HepG2 (cell line): ENCODE data around the gene EFCAB8. TPM values are rescaled to one million over a fixed set of nuclear protein-coding genes. Genes with fewer than 3 reads are reported as not detected.

Source experiments
- ARNT ChIP-seq: fragments of 450-650 bp; IDR thresholded peaks from 2 replicates; pipeline ENCODE4 v1.6.1; 2017
- DPF2 ChIP-seq: sonication (generic); formaldehyde crosslinking; IDR thresholded peaks from 2 replicates; pipeline ENCODE4 v1.4.0; 2020; ENCODE audit warnings: mild to moderate bottlenecking, low read depth, missing genetic modification reagents, borderline replicate concordance
- FOXP1 ChIP-seq, 2 experiments: fragments of 450-650 bp in 1 of 2; IDR thresholded peaks; 2 replicates each; pipeline ENCODE4 v1.6.1; 2017 to 2018; ENCODE audit warnings: antibody characterized with exemption in 1 of 2
- HNRNPH1 ChIP-seq: fragments of 200-400 bp; formaldehyde crosslinking; optimal IDR thresholded peaks from 2 replicates; pipeline ENCODE3; 2017; ENCODE audit warnings: mild to moderate bottlenecking, low read depth, low read length
- HOXA7 ChIP-seq: sonication (generic); formaldehyde crosslinking; IDR thresholded peaks from 2 replicates; pipeline ENCODE4 v1.8.1; 2022; ENCODE audit warnings: mild to moderate bottlenecking, missing genetic modification reagents, moderate library complexity
- THYN1 ChIP-seq: sonication (generic); formaldehyde crosslinking; IDR thresholded peaks from 2 replicates; pipeline ENCODE4 v1.8.1; 2023; ENCODE audit warnings: low read depth, mild to moderate bottlenecking, moderate library complexity, missing genetic modification reagents, borderline replicate concordance
- ZBTB7A ChIP-seq: sonication (generic); formaldehyde crosslinking; IDR thresholded peaks from 2 replicates; pipeline ENCODE4 v1.8.0; 2022; ENCODE audit warnings: mild to moderate bottlenecking, missing genetic modification reagents
- ZBTB8A ChIP-seq: sonication (generic); formaldehyde crosslinking; IDR thresholded peaks from 2 replicates; pipeline ENCODE4 v1.4.0; 2020; ENCODE audit warnings: mild to moderate bottlenecking, low read depth, missing genetic modification reagents, borderline replicate concordance
- ZFYVE20 ChIP-seq: sonication (generic); formaldehyde crosslinking; IDR thresholded peaks from 2 replicates; pipeline ENCODE4 v1.8.0; 2023; ENCODE audit warnings: low read depth, mild to moderate bottlenecking, moderate library complexity, missing genetic modification reagents, borderline replicate concordance
- ZMAT3 ChIP-seq: sonication (generic); formaldehyde crosslinking; conservative IDR thresholded peaks from 2 replicates; pipeline ENCODE4 v1.7.0; 2021; ENCODE audit warnings: missing genetic modification reagents
- ZNF205 ChIP-seq: IDR thresholded peaks from 2 replicates; pipeline ENCODE4 v1.6.1; 2018; ENCODE audit warnings: missing biosample characterization, missing genetic modification reagents
- ZNF407 ChIP-seq: sonication (generic); formaldehyde crosslinking; IDR thresholded peaks from one replicate; pipeline ENCODE4 v1.5.1; 2020; ENCODE audit warnings: mild to moderate bottlenecking, missing genetic modification reagents; ENCODE audit errors: not compliant biosample characterization
- ZNF446 ChIP-seq: sonication (generic); formaldehyde crosslinking; IDR thresholded peaks from 2 replicates; pipeline ENCODE4 v1.5.0; 2020; ENCODE audit warnings: mild to moderate bottlenecking, missing genetic modification reagents
- ZNF503 ChIP-seq: sonication (generic); formaldehyde crosslinking; IDR thresholded peaks from 2 replicates; pipeline ENCODE4 v1.4.0; 2020; ENCODE audit warnings: missing genetic modification reagents
- ZNF556 ChIP-seq: sonication (generic); formaldehyde crosslinking; IDR thresholded peaks from 2 replicates; pipeline ENCODE4 v1.4.0; 2020; ENCODE audit warnings: mild to moderate bottlenecking, missing genetic modification reagents, borderline replicate concordance
- ZNF644 ChIP-seq: IDR thresholded peaks from 2 replicates; pipeline ENCODE4 v1.6.1; 2016; ENCODE audit warnings: low read depth
- ZNF782 ChIP-seq: sonication (generic); formaldehyde crosslinking; IDR thresholded peaks from 2 replicates; pipeline ENCODE4 v1.4.0; 2020; ENCODE audit warnings: missing genetic modification reagents, mild to moderate bottlenecking, borderline replicate concordance
- ZSCAN22 ChIP-seq: sonication (generic); formaldehyde crosslinking; IDR thresholded peaks from 2 replicates; pipeline ENCODE4 v1.4.0; 2020; ENCODE audit warnings: mild to moderate bottlenecking, missing genetic modification reagents
- ZSCAN9 ChIP-seq: IDR thresholded peaks from 2 replicates; pipeline ENCODE4 v1.6.1; 2016; ENCODE audit warnings: borderline replicate concordance
- ZZZ3 ChIP-seq: sonication (generic); formaldehyde crosslinking; IDR thresholded peaks from 2 replicates; pipeline ENCODE4 v1.4.0; 2020; ENCODE audit warnings: missing genetic modification reagents, mild to moderate bottlenecking, borderline replicate concordance
- polyA plus RNA-seq, 8 experiments: library from polyadenylated mRNA; depleted of rRNA in 3 of 8; stranded (reverse) in 7 of 8; unstranded in 1 of 8; fragments of >200 nt; fragmentation: Illumina TruSeq in 4 of 8; extraction: Trizol in 4 of 8; gene quantifications; 2 replicates each; pipeline versions ENCODE4 v1.2.1 to v1.2.3, GENCODE V29; 2011 to 2016; ENCODE audit warnings: low read depth in 4 of 8, missing spikeins in 1 of 8, mixed read lengths in 1 of 8; ENCODE audit not compliant: insufficient read depth in 1 of 8
- total RNA-seq, 5 experiments: library from RNA; depleted of rRNA; stranded (reverse); fragments of >200 nt; fragmentation: Illumina TruSeq; extraction: Trizol; gene quantifications; 2 replicates each; pipeline ENCODE4 v1.2.3, GENCODE V29; 2016; ENCODE audit warnings: low read depth in 1 of 5

Gene EFCAB8
- total and polyA plus RNA-seq, 2 of the 13 experiments (the other 11 are each of a cell fraction or from before 2014, with no cell fraction given), result 0.15 to 0.22 TPM

GRCh38 chr20:32819992-32820697, 38.6 kb upstream of the EFCAB8 start (continued):
- no peak for TF ChIP-seq ZNF407
- TF ChIP-seq THYN1 (CRISPR knock-in tag), result 0 out of 2 replicates have a peak, but pooled peaks have one; percentile 59
- no peak for TF ChIP-seq ZSCAN22
- 0 out of 2 replicates have a peak, but pooled peaks have one; percentile 21 for TF ChIP-seq ZSCAN9 (CRISPR knock-in tag)
- TF ChIP-seq ARNT, result no peak
- TF ChIP-seq ZNF556 (CRISPR knock-in tag), result peak; percentile 52; the same call in 1 of the 2 replicates
- TF ChIP-seq FOXP1 (IDR thresholded peaks at IDR 0.05), result no peak
- TF ChIP-seq FOXP1 (CRISPR knock-in tag; IDR thresholded peaks at IDR 0.05), result no peak
- TF ChIP-seq HOXA7 (CRISPR knock-in tag), result no peak
- peak; percentile 89 for TF ChIP-seq HNRNPH1
- TF ChIP-seq ZBTB8A (CRISPR knock-in tag), result peak; percentile 37; the same call in 1 of the 2 replicates
- no peak for TF ChIP-seq ZNF644
- peak; percentile 96 for TF ChIP-seq ZBTB7A (CRISPR knock-in tag)
- TF ChIP-seq ZNF205, result peak; percentile 73
- TF ChIP-seq ZMAT3 (CRISPR knock-in tag), result peak; percentile 91
- TF ChIP-seq DPF2 (CRISPR knock-in tag), result no peak
- no peak; the same call in 1 of the 2 replicates for TF ChIP-seq ZFYVE20
- 0 out of 2 replicates have a peak, but pooled peaks have one; percentile 76 for TF ChIP-seq ZNF782
- TF ChIP-seq ZNF503 (CRISPR knock-in tag), result no peak
- 0 out of 2 replicates have a peak, but pooled peaks have one; percentile 56 for TF ChIP-seq ZZZ3 (CRISPR knock-in tag)
- peak; percentile 80 for TF ChIP-seq ZNF446 (CRISPR knock-in tag)
